Adrenal gland (tissue), 5 donors: ENCODE results near the gene KIF22.

Experiments used
- POLR2A ChIP-seq, 2 donors: fragments of 450-650 bp; IDR thresholded peaks; one replicate each; pipeline ENCODE4 v1.6.1; 2017; ENCODE audit warnings: antibody characterized with exemption in 2 of 2, mild to moderate bottlenecking in 2 of 2, moderate library complexity in 1 of 2
- TF ChIP-seq, protein P1 (sequence below), 6 experiments: fragments of 450-650 bp in 4 of 6; fragments of 200-600 bp in 2 of 6; sonication (generic) in 1 of 6; IDR thresholded peaks; 1 replicate in 5 of 6; 2 replicates in 1 of 6; pipeline versions ENCODE4 v1.5.1 to v1.8.0; 2016 to 2021; ENCODE audit warnings: antibody characterized with exemption in 6 of 6, mild to moderate bottlenecking in 2 of 6, moderate library complexity in 1 of 6
- donor health status: DM: no; HTN: no; CAD: no.

DNA sequence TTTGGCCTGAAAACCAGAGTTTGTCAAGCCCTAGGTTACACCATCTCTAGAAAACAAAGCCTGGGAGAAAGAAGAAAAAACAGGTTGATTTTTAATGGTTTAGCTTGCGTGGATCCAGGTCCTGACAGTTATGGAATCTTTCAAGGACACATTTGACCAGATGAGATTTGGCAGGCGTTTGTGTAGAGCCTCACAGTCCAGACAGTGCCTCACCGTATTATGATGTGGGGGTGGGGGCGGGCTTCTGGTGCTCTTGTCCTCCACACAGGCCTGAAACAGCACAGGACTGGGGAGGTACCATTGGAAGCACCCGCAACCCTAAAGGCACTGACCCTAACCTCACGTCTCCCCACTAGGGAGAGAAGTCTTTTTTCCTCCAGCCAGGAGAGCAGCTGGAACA lies 49.3 kb downstream of the KIF22 start:
- TF ChIP-seq POLR2A (IDR thresholded peaks at IDR 0.05), result peak in 1 of 2 donors; percentile 16
- TF ChIP-seq, protein P1, sequence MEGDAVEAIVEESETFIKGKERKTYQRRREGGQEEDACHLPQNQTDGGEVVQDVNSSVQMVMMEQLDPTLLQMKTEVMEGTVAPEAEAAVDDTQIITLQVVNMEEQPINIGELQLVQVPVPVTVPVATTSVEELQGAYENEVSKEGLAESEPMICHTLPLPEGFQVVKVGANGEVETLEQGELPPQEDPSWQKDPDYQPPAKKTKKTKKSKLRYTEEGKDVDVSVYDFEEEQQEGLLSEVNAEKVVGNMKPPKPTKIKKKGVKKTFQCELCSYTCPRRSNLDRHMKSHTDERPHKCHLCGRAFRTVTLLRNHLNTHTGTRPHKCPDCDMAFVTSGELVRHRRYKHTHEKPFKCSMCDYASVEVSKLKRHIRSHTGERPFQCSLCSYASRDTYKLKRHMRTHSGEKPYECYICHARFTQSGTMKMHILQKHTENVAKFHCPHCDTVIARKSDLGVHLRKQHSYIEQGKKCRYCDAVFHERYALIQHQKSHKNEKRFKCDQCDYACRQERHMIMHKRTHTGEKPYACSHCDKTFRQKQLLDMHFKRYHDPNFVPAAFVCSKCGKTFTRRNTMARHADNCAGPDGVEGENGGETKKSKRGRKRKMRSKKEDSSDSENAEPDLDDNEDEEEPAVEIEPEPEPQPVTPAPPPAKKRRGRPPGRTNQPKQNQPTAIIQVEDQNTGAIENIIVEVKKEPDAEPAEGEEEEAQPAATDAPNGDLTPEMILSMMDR (IDR thresholded peaks at IDR 0.05), result no peak
